ENCODE results near the gene GLYATL1.

The GLYATL1 gene, protein sequence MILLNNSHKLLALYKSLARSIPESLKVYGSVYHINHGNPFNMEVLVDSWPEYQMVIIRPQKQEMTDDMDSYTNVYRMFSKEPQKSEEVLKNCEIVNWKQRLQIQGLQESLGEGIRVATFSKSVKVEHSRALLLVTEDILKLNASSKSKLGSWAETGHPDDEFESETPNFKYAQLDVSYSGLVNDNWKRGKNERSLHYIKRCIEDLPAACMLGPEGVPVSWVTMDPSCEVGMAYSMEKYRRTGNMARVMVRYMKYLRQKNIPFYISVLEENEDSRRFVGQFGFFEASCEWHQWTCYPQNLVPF

DNA sequence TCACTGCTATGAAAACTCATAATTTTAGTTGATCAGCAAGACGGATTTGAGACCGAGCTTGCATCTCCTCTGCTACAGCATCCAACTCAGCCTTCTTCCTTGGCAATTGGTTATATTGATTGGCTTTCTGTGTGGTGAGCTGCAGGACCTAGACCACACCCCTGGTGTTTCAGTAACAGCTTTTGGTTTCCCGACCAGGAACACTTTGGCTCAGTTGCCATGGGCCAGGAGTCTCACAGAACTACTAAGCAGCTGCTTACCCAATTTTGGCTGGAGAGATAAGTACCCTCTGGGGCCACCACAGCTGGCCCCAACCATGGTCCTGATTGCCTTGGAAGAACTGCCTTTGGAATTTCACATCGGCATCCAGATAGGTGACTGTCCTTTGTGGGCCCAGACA, at the start of gene GLYATL1:
TSS of gene GLYATL1 (plus strand) at position 212 of the 400 bp plus-strand sequence. CDS start 7,600 bp downstream, outside the sequence.
- no peak for DNase-seq (ENCODE audit: low spot score)

DNA sequence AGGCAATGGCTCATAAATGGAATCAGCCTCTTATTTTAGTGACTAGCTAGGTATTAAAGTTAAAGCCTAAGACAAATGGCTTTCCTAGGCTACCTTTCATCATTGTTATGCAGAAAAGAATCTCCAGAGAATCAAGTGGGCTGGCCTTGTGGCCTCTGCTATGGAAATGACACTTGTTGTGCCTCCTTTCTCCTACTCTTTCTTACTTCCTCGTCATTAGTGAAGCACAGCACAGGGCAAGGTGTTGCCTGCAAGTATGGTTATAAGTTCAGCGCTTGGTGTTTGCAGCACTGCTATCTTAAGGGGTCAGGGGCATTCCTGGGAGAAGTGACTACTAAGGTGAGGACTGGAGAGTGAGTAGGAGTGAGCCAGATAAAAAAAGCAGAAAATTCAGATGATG, 45.4 kb upstream of the GLYATL1 start:
- no peak for DNase-seq (ENCODE audit: low spot score)

DNA sequence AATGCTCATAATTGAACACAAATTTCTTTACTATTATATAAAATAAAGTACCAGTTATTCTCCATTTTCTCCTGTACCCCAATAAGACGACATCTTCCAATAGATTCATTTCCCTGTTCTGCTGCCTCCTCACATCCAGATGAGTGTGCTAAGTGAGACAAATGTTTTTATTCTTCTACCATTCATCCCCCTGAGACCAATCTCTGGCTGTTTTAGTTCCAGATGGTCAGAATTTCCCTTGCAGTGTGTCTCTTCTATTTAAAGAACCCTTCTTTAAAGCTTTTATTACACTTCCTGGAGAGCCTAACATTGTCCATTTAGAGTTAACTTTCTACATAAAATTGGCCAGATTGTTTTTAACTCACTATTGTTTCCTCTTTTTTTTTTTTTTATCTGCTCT, 41.2 kb upstream of the GLYATL1 start:
- no peak for DNase-seq (ENCODE audit: low spot score)

DNA sequence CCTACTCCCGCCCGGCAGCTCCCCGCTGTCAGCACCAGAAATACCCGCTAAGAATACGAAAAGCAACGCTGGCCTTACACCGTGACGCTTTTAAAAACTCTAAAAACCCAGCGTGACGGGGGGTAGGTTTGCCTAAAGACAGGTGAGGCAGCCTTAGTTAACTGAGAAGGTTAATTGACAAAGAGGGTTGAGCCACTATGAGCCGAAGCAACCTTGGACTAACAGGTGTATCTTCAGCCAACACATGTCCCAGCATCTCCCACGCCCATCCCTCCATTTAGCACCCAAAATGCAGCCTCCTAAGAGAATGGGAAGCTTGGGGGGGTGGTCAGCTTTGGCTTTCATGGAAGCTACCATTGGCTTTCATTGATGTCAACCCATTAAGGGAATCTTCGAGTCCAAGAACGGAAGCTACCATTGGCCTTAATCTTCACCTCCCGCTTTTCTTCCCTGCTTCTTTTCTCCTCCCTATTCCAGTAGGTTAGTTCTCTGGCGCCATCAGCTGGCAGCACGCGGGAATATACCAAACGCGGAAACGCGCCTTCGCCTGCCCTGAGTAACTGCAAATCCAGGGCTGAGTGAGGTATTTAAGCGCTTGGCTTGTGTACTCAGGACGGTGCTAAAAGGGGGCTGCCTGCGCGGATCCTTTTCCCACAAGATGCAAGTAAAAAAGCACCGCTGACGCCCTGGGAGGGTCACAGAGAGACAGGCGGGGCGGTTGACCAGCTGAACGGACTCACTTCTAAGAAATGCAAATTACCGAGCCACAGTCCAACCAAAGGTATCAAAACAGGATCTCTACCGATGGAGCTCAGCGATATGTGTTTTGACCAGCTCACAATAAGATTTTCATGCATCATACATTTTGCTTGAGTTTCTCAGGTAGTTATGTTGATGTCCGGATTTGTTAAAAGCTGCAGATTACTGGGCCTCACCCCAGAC, 38.5 kb upstream of the GLYATL1 start:
- peak; percentile 63 for DNase-seq (ENCODE audit: low spot score)

DNA sequence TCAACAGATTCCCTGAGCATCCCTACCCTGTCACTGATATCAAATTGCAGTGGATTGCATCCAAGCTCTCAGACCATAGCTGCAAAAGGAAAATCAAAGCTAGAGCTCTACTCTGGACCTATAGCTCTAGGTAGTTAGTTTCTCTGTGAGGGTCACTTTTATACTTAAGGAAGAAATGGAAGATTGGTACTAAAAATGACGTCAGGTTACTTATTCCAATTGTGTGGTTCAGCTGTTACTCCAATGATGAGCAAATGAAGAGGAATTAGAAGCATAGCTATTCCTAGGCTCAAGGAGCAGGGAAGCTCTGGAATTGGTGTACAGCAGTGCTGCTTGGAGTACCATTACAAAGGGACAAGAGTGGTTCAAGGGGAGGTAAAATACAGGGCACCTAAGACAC, 36.4 kb upstream of the GLYATL1 start:
- DNase-seq (ENCODE audit: low spot score): no peak

DNA sequence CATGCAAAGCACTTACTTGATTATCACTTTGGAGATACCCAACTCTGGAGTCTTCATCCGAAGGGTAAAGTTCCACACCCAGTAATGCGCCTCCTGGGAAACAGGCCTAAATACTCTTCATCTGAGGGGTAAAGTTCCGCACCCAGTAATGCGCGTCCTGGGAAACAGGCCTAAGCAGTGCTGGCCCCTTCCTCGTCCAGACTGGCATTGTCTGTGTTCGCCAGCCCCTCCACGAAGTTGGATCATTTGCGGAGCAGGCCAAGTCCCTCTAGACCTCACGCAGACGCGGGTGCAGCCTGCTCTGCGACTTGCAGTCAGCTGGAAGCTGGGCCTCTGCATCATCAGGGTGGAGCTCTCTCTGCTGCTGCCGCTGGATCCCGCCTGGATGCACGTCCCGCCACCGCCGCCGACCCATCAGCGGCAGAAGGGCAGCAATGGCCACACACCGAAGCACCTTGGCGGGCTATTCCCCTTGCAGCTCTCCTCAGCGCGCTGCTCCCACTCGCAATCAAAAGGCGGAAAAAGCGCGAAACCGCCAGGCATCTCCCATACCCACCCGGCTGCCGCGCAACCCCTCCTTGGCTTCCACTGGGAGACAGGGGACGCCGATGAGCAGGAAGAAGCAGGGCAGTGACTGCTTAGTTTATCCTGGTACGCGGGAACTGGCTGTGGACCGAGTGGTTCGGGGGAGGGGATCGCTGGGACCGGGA, 34.1 kb upstream of the GLYATL1 start:
- DNase-seq (ENCODE audit: low spot score): no peak

DNA sequence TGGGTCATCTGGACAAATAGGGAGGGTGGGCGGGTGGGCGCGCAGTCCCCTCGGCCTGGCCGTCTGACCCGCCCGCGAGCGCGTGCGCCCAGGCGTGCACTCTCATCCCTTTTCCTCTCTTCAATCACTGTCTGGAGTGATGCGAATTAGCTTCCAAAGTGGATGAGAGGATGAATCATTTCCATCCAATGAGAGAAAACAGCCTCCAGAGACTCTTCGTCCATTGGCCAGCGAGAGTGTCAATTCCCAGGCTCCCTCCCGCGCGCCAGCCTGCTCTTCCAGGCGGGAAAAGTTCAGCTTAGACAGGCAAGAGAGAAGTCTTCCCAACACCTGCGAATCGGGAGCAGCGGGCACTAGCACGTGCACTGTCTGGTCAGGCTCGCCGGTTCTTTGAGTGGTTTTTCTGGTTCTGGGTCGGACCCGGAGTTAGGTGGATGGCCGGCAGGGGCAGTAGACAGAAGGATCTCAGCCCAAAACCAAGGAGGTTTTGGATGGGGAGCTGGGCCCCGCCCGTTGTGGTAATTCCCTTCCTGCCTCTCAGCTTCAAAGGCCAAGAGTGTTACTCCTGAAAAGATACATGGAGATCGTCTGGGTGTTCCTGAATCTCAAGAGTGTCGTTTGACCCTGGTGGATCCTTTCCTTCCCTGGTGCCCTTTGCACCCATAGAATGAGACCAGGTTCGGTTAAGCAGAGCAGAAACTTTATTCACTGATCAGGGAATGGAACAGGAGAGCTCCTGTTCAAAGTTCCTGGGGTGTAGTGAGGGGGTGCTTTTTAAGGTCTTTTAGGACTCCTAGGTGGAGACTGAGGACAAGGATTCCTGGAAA, 33.4 kb upstream of the GLYATL1 start:
- DNase-seq (ENCODE audit: low spot score): peak; percentile 35

DNA sequence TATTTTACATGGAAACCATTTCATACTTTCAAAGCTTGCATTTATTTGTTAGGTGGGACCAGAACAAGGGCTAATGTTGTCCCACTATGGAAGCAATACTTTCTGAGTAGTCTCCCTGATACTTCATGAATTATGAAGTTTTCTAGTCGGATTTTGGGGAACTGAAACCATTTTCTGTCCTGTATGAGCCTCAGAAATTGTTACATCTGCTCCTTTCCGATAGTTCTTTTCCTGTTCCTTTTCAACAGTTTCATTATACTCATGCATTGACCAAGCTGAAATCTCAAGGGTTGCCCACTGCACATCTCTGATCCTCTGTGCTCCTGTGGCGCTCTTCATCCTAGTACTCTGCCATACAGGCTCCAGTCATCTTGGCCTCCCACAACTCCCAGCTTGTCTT, 31.5 kb upstream of the GLYATL1 start:
- no peak for DNase-seq (ENCODE audit: low spot score)

DNA sequence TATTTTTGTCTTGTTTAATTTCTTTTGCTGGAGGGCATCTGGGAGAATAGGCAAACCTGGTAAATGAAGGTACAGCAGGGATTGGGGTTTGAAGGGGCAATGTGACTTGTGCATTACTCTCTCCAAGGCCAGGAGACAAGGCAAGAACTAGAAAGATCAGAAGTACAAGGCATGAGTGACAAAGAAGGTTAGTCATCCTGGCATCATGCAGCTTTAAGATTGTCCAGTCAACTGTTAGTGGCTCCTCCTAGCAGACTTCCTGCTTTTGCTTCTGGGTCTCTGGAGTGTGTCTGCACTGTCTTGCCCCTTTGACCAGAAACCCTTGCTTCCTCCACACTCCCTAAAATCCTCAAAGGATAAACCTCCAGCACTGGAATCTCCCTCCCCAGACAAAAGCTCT, 27.2 kb upstream of the GLYATL1 start:
- DNase-seq (ENCODE audit: low spot score): no peak

DNA sequence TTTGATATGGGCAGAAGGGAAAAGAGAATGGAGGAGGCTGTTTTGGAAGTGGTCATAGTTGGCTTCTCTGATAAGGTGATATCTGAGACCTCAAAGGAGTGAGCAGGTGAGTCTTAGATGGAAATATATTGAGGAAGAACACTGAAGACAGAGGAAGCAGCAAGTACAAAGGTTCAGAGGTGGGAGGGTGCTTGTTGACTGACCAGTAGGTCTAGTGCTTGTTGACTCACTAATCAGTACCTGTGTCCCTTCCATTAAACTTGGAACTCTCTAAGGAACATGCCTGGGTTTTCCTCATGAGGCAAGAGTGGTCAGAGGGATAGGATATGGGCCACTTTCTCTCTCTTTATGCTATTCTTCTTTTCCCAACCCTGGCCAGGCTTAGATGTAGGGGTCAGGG, 25.6 kb upstream of the GLYATL1 start:
- DNase-seq (ENCODE audit: low spot score): no peak

DNA sequence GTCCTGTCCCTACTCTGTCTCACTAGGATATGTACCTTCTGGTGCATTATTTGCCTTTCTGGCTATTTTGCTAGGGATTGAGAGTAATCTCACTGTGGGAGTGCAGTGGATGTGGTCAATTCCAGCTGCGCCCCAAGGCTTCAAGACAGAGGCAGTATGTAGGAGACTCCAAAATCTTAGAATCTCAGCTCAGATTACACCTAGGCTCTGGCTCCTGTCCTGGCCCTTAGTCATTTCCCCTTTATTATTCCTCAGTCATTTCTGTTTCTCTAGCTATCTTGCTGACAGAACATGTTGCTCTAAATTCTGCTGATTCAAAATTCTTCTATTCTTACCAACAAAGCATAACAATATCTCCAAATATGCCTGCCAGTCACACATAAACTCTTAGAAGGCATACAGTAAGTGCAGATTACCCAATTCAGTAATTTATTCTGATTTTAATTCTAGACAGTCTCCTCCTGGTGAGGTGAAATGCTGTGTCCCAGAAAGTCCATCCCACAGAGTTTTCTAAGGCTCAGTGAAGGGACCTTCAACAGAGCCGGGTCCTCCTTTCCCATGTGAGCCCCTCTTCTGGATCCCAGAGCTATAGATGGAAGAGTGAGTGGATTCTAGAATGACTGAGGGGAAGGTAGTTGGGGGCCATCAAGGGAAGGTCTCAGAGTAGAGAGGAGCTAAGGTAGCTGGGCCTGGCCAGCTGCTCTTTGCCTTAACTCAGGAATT, 24.3 kb upstream of the GLYATL1 start:
- DNase-seq (ENCODE audit: low spot score): no peak

DNA sequence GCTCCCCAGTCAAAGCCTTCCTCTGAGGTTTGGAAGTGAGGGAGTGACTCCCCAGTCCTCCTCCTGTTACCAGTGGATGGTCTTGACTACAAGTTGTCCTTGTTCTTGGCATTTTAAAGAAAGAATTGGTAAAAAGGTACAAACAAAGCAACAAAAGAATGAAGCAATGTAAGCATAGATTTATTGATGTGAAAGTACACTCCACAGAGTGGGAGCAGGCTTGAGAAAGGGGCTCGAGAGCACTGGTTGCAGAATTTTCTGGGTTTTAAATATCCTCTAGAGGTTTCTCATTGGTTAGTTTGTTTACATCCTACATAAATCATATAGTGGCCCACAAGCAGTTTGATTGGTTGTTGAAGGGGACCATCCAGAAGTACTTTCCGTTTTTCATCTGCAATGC, 22.7 kb upstream of the GLYATL1 start:
- no peak for DNase-seq (ENCODE audit: low spot score)

DNA sequence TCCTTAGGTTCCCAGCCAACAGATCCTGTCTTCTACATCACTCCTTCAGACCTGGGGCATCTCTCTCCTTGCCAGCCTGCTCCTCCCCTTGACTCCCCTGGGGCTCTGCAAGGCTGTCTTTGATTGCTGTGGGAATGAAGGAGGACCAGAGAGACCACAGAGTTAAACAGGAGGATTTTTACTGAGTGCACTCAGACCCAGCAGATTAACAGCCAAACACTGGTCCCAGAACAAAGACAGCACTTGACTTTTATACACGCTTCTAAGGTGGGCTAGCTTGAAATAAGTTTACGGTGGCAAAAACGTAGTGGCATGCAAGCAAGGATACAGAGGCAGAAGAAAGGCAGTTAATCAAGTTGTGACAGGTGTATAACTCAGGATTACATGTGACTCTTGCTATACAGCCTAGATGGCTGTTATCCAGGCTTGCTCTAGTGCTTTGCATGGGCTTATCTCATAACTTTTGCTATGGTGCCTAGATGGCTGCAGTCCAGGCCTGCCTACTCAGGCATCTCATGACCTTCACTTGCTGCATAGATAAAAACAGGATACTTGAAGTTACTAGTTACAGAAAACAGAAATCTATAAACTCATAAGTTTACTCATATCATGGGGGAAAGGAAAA, 22.0 kb upstream of the GLYATL1 start:
- no peak for DNase-seq (ENCODE audit: low spot score)

DNA sequence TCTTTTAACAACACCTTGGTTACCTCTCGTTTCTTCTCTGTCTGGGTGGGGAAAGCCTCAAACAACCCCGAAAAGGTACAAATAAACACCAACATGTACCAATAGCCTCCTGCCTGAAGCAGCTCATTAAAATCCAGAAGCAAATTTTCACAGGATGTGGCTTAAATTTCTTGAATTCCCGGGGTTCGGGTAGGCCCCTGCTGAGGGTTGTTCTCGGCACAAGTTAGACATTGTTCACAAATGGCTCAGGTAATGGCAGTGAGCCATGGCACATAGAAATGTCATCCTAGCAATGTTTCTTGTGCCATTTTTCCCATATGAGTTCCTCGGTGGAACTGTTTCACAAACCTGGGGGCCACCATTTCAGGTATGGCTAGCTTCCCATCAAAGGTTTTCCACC, 19.7 kb upstream of the GLYATL1 start:
- no peak for DNase-seq (ENCODE audit: low spot score)

DNA sequence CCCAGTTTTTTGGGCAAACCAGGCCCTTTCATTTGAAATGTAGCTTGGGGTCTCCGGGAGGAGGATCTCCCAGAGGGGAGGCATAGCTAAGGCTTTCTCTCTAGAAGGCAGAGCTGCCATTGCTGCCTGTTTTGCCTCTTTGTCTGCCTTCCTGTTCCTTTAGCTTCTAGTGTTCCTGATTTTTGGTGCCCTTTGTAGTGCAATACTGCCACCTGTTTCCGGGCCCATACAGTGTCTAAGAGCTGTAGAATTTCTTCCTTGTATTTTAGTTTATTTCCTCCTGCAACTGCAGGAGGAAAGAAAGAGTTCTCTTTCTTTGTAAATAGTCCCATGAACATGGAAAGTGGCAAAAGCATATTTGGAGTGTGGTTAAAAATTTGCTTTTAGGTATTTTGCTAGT, 19.3 kb upstream of the GLYATL1 start:
- DNase-seq (ENCODE audit: low spot score): no peak

DNA sequence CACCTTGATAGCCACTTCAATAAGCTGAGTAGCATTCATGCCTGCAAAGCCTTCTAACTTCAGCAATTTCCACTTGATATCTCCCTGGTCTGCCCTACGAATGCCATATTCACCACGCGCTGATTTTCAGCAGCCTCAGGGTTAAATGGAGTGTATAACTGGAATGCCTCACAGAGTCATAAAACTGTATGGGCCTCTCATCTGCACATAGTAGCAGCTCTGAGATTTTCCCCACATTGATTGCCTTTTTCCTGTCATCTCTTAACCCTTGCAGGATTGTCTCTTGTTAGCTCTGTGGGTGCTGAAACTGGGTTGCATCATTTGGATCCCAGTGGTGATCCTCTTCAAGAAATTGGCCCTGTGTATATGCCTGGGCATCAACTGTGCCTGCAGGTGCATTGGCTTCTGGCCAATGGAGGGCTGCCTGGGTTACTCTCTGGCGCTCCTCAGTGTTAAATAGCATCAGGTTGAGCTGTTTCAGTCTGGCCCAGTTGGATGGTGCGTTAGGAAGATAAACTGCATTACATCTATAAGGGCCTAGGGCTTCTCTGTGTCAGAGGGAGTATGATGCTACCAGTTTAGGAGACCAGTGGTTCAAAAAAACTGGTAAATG, 17.4 kb upstream of the GLYATL1 start:
- no peak for DNase-seq (ENCODE audit: low spot score)

DNA sequence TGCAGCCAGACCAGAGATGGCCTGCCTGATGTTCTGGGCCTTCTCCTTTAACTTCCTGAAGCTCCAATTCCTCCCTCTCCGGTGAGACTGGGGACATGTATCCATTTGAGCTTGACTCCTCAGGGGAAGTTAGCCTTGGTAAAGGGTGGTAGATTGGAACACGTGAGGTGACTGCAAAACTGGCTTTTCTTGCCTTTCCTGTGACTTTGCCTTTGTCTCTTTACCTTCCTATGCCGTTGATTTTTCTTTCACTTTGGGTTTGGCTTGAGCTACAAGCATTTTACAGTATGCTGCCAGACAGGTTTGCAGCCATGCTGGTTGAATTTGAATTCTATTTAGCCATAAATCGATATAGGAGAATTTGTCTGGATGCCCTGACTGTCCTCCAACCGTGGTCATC, 16.8 kb upstream of the GLYATL1 start:
- DNase-seq (ENCODE audit: low spot score): no peak

DNA sequence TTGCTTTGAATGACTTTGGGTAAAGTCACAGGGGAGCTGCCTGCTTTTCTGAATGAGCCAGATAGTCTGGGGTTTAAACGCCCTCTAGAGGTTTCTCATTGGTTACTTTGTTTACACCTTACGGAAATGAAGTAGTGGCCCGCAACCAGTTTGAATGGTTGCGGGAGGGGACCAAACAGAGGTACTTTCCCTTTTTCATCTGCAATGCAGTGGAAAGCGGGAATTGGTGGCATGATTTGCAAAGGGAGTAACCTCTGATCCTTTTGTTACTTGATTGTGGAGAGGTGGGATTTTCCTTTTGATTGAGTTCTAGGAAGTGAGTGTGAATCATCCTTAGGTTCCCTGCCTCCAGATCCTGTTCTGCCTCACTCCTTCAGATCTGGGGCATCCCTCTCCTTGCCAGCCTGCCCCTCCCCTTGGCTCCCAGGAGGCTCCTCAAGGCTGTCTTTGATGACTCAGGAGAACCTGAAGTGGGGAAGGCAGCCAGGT, 15.9 kb upstream of the GLYATL1 start:
- peak; percentile 29 for DNase-seq (ENCODE audit: low spot score)

DNA sequence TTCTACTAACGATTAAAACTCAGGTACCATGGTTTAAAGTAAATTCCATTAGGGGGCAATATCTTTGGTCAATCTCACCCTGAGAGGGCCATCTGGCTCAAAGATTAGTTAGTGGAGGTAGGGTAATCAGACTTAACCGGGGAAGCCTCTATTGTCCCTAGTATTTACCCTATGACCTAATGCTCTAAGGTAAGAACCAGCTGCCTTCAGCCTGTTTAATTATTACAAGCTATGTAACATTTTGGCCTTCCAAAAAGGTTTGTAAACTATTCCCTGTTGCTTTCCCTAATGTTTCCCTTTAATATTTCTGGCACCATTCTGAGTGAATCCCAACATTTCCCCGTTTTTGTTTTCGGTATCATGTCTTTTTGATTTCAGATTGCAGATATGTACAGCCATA, 15.1 kb upstream of the GLYATL1 start:
- DNase-seq (ENCODE audit: low spot score): no peak

DNA sequence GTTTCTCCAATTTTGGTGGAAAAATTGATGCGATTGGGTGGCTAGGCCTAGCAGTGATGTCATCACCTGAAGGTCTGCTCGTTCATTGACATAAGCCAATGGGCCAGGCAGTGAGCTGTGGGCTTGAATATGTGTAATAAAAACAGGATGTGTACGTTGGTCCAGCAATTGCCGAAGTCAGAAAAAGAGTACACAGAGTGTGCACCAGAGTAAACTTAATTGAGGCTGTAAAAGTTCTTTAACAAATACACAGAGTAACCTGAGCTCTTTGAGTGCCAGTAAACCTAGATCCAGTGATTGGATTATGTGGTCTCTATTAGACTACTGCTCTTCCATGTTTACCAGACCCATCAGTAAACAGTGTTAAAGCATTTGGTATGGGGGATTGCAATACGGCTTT, 13.0 kb upstream of the GLYATL1 start:
- DNase-seq (ENCODE audit: low spot score): no peak

Data from cerebellar cortex (tissue), 1 donor.